ENCODE data around the gene ADAMTS13.

ADAMTS13 gene

GRCh38 chr9:133470427-133470924 is 48.3 kb downstream of the ADAMTS13 start:
- H3K79me2 ChIP-seq (ENCODE audit: insufficient read depth, low read length) = no peaks in the 10 kb centered on the region
- H3K4me2 ChIP-seq (ENCODE audit: low read length) = no peak overlapping the region
- H3K27me3 ChIP-seq (ENCODE audit: insufficient read depth, low read length) = no peaks in the 10 kb centered on the region; the same call in 1 of the 2 replicates
- H3F3A ChIP-seq (ENCODE audit: insufficient read depth, low read length) = no peaks in the 10 kb centered on the region
- TF ChIP-seq, protein P1, sequence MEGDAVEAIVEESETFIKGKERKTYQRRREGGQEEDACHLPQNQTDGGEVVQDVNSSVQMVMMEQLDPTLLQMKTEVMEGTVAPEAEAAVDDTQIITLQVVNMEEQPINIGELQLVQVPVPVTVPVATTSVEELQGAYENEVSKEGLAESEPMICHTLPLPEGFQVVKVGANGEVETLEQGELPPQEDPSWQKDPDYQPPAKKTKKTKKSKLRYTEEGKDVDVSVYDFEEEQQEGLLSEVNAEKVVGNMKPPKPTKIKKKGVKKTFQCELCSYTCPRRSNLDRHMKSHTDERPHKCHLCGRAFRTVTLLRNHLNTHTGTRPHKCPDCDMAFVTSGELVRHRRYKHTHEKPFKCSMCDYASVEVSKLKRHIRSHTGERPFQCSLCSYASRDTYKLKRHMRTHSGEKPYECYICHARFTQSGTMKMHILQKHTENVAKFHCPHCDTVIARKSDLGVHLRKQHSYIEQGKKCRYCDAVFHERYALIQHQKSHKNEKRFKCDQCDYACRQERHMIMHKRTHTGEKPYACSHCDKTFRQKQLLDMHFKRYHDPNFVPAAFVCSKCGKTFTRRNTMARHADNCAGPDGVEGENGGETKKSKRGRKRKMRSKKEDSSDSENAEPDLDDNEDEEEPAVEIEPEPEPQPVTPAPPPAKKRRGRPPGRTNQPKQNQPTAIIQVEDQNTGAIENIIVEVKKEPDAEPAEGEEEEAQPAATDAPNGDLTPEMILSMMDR (IDR thresholded peaks at IDR 0.05; ENCODE audit: low read length) = no peak
- TF ChIP-seq EZH2 (IDR thresholded peaks at IDR 0.05; ENCODE audit: borderline replicate concordance, low read length) = no peak
- no peak overlapping the region for H2AFZ ChIP-seq (ENCODE audit: low read length)
- H3K9me2 ChIP-seq (ENCODE audit: low read depth, low read length) = no peaks in the 10 kb centered on the region
- H3K36me3 ChIP-seq (ENCODE audit: insufficient read depth, low read length) = peaks cover 25% of the 10 kb centered on the region
- no peak overlapping the region for H3K4me3 ChIP-seq (ENCODE audit: low read depth, low read length, poor library complexity, severe bottlenecking)
- no peaks in the 10 kb centered on the region for H3K4me1 ChIP-seq (ENCODE audit: insufficient read depth, low read length, severe bottlenecking)
- H4K20me1 ChIP-seq (ENCODE audit: insufficient read depth, low read length) = no peaks in the 10 kb centered on the region
- no peaks in the 10 kb centered on the region for H3K9me3 ChIP-seq (ENCODE audit: low read length)
- no peak overlapping the region for H3K9ac ChIP-seq (ENCODE audit: low read length)
- no peak overlapping the region for H3K27ac ChIP-seq (ENCODE audit: low read depth, low read length, poor library complexity, severe bottlenecking)

DNA sequence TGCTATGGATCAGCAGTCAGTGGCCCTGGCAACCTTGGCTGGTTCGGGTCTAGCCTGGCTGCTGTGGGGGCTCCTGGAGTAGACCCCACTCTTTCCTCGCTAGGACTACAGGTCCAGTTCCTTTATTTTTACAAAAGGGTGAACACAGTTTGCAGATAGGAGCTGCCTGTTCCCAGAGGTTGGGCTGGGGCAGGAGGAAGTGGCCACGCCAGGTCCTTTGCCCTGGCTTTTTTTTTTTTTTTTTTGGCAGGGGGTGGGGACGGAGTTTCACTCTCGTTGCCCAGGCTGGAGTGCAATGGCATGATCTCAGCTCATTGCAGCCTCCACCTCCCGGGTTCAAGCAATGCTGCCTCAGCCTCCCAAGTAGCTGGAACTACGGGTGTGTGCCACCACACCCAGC is 48.8 kb downstream of the ADAMTS13 start:
- H3K9ac ChIP-seq (ENCODE audit: low read length) = no peak overlapping the region
- H2AFZ ChIP-seq (ENCODE audit: low read length) = no peak overlapping the region
- no peaks in the 10 kb centered on the region for H3K79me2 ChIP-seq (ENCODE audit: insufficient read depth, low read length)
- H3K4me3 ChIP-seq (ENCODE audit: low read depth, low read length, poor library complexity, severe bottlenecking) = no peak overlapping the region
- no peaks in the 10 kb centered on the region for H3K9me3 ChIP-seq (ENCODE audit: low read length)
- H3F3A ChIP-seq (ENCODE audit: insufficient read depth, low read length) = no peaks in the 10 kb centered on the region
- H4K20me1 ChIP-seq (ENCODE audit: insufficient read depth, low read length) = no peaks in the 10 kb centered on the region
- no peak overlapping the region for H3K27ac ChIP-seq (ENCODE audit: low read depth, low read length, poor library complexity, severe bottlenecking)
- H3K9me2 ChIP-seq (ENCODE audit: low read depth, low read length) = no peaks in the 10 kb centered on the region
- H3K4me1 ChIP-seq (ENCODE audit: insufficient read depth, low read length, severe bottlenecking) = no peaks in the 10 kb centered on the region
- H3K4me2 ChIP-seq (ENCODE audit: low read length) = no peak overlapping the region
- H3K36me3 ChIP-seq (ENCODE audit: insufficient read depth, low read length) = peaks cover 25% of the 10 kb centered on the region
- no peaks in the 10 kb centered on the region; the same call in 1 of the 2 replicates for H3K27me3 ChIP-seq (ENCODE audit: insufficient read depth, low read length)
- TF ChIP-seq, protein P1 (IDR thresholded peaks at IDR 0.05; ENCODE audit: low read length) = no peak
- no peak for TF ChIP-seq EZH2 (IDR thresholded peaks at IDR 0.05; ENCODE audit: borderline replicate concordance, low read length)

GRCh38 chr9:133471551-133472276 is 49.5 kb downstream of the ADAMTS13 start:
- Histone ChIP-seq H3F3A (ENCODE audit: insufficient read depth, low read length) (no peaks in the 10 kb centered on the region), H3K79me2 (ENCODE audit: insufficient read depth, low read length) (no peaks in the 10 kb centered on the region), H3K9me2 (ENCODE audit: low read depth, low read length) (no peaks in the 10 kb centered on the region), H3K9ac (ENCODE audit: low read length) (no peak overlapping the region), H3K36me3 (ENCODE audit: insufficient read depth, low read length) (peaks cover 25% of the 10 kb centered on the region), H3K9me3 (ENCODE audit: low read length) (no peaks in the 10 kb centered on the region), H3K27me3 (ENCODE audit: insufficient read depth, low read length) (no peaks in the 10 kb centered on the region; the same call in 1 of the 2 replicates), H3K4me1 (ENCODE audit: insufficient read depth, low read length, severe bottlenecking) (no peaks in the 10 kb centered on the region), H4K20me1 (ENCODE audit: insufficient read depth, low read length) (no peaks in the 10 kb centered on the region), H3K4me2 (ENCODE audit: low read length) (no peak overlapping the region), H3K27ac (ENCODE audit: low read depth, low read length, poor library complexity, severe bottlenecking) (no peak overlapping the region), H2AFZ (ENCODE audit: low read length) (no peak overlapping the region), H3K4me3 (ENCODE audit: low read depth, low read length, poor library complexity, severe bottlenecking) (no peak overlapping the region)
- TF ChIP-seq EZH2 (IDR thresholded peaks at IDR 0.05; ENCODE audit: borderline replicate concordance, low read length) = no peak
- TF ChIP-seq, protein P1 (IDR thresholded peaks at IDR 0.05; ENCODE audit: low read length) = no peak
